ENCODE measurements around the gene TRAPPC1.

GRCh38 chr17:7916385-7916682 is 15.4 kb downstream of the TRAPPC1 start:
- TF ChIP-seq POLR2A (IDR thresholded peaks at IDR 0.05) = no peak
- TF ChIP-seq, protein P1, sequence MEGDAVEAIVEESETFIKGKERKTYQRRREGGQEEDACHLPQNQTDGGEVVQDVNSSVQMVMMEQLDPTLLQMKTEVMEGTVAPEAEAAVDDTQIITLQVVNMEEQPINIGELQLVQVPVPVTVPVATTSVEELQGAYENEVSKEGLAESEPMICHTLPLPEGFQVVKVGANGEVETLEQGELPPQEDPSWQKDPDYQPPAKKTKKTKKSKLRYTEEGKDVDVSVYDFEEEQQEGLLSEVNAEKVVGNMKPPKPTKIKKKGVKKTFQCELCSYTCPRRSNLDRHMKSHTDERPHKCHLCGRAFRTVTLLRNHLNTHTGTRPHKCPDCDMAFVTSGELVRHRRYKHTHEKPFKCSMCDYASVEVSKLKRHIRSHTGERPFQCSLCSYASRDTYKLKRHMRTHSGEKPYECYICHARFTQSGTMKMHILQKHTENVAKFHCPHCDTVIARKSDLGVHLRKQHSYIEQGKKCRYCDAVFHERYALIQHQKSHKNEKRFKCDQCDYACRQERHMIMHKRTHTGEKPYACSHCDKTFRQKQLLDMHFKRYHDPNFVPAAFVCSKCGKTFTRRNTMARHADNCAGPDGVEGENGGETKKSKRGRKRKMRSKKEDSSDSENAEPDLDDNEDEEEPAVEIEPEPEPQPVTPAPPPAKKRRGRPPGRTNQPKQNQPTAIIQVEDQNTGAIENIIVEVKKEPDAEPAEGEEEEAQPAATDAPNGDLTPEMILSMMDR (IDR thresholded peaks at IDR 0.05) = no peak

Data from stomach (tissue), 4 donors.